Suprapubic skin (tissue), 4 donors: ENCODE measurements around the gene CTNNA1. TPM values are rescaled to one million over a fixed set of nuclear protein-coding genes. Genes with fewer than 3 reads are reported as not detected.

ENCODE experiments used
- DNase-seq, 2 donors: peaks; one replicate each; pipeline ENCODE4 v3.0.0-alpha.2; 2019; ENCODE audit warnings: low spot score in 2 of 2
- H3K27ac ChIP-seq: fragments of 200-600 bp; sonication (generic); one replicate; pipeline ENCODE4 v1.5.1; 2019
- H3K27me3 ChIP-seq: fragments of 200-600 bp; sonication (generic); one replicate; pipeline ENCODE4 v1.5.1; 2019
- H3K36me3 ChIP-seq: fragments of 200-600 bp; sonication (generic); one replicate; pipeline ENCODE4 v1.5.1; 2019
- H3K4me1 ChIP-seq: fragments of 200-600 bp; sonication (generic); one replicate; pipeline ENCODE4 v1.5.1; 2019
- H3K4me3 ChIP-seq: fragments of 200-600 bp; sonication (generic); one replicate; pipeline ENCODE4 v1.5.1; 2019; ENCODE audit warnings: mild to moderate bottlenecking
- H3K9me3 ChIP-seq: fragments of 200-600 bp; sonication (generic); one replicate; pipeline ENCODE4 v1.5.1; 2019
- EP300 ChIP-seq: sonication (generic); formaldehyde crosslinking; IDR thresholded peaks from one replicate; pipeline ENCODE4 v1.6.1; 2017; ENCODE audit warnings: antibody characterized with exemption
- POLR2A ChIP-seq, 2 donors: fragments of 450-650 bp; IDR thresholded peaks; one replicate each; pipeline ENCODE4 v1.6.1; 2017; ENCODE audit warnings: antibody characterized with exemption in 2 of 2, mild to moderate bottlenecking in 2 of 2, moderate library complexity in 2 of 2
- POLR2AphosphoS5 ChIP-seq, 3 donors: sonication (generic); formaldehyde crosslinking; IDR thresholded peaks; one replicate each; pipeline ENCODE4 v1.6.1; 2017; ENCODE audit warnings: antibody characterized with exemption in 3 of 3
- WGBS: methylation state at CpG from one replicate; pipeline ENCODE4 v1.1.5; 2018; 5-methylcytosine and 5-hydroxymethylcytosine counted together
- total RNA-seq, 4 donors: library from RNA; depleted of rRNA; stranded (reverse); fragments of >200 nt; gene quantifications; one replicate each; pipeline ENCODE4 v1.1.0, GENCODE V29; 2016
- TF ChIP-seq, protein P1 (sequence below), 2 donors: fragments of 200-600 bp in 1 of 2; fragments of 450-650 bp in 1 of 2; sonication (generic) in 1 of 2; IDR thresholded peaks; one replicate each; pipeline ENCODE4 v1.5.1; 2016 to 2019; ENCODE audit warnings: antibody characterized with exemption in 2 of 2, mild to moderate bottlenecking in 1 of 2, moderate library complexity in 1 of 2

Gene CTNNA1
- total RNA-seq, 4 donors from 2014 or later: 260 to 332 (median 279) TPM

DNA sequence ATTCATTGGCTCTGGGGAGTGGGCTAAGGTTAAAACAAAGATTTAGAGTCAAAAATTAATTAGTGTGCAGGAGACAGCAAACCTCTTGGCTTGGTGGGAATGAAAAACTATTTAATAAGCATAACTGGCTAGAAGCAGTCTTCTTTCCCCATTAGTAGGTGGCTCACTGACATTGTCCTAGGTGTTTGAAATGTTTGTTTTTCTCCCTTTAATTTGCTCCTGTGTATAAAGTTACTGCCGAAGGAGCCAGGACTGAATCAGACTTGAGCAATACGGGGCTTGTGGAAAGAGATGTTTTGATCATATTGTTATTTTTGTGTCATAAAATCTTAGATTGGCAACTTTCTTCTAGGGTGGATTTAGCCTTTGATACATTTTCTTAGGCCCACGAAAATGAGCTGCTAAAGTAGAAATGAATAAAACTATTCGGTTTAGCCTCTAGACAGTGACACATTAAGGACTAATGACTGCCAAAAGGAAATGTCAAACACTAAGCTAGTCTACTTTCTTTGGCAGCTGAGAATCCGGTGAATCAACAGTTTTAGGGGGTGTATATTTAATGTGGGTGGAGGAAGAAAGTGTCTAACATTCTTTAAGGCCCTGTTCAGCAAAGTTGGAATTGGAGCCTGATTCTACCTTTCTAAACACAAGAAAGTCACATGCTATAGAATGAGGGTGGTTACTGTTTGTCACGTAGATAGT lies 91.7 kb downstream of the CTNNA1 start:
- no peaks in the 10 kb centered on the region for H3K27me3 ChIP-seq
- peak overlapping the region; percentile 28 for H3K27ac ChIP-seq
- TF ChIP-seq, protein P1, sequence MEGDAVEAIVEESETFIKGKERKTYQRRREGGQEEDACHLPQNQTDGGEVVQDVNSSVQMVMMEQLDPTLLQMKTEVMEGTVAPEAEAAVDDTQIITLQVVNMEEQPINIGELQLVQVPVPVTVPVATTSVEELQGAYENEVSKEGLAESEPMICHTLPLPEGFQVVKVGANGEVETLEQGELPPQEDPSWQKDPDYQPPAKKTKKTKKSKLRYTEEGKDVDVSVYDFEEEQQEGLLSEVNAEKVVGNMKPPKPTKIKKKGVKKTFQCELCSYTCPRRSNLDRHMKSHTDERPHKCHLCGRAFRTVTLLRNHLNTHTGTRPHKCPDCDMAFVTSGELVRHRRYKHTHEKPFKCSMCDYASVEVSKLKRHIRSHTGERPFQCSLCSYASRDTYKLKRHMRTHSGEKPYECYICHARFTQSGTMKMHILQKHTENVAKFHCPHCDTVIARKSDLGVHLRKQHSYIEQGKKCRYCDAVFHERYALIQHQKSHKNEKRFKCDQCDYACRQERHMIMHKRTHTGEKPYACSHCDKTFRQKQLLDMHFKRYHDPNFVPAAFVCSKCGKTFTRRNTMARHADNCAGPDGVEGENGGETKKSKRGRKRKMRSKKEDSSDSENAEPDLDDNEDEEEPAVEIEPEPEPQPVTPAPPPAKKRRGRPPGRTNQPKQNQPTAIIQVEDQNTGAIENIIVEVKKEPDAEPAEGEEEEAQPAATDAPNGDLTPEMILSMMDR (IDR thresholded peaks at IDR 0.05): no peak
- no peak for TF ChIP-seq EP300
- no peak for TF ChIP-seq POLR2A (IDR thresholded peaks at IDR 0.05)
- no peak for TF ChIP-seq POLR2AphosphoS5 (IDR thresholded peaks at IDR 0.05)
- H3K9me3 ChIP-seq: no peaks in the 10 kb centered on the region
- no peak for DNase-seq
- 24% methylated on average over 6 of the region's 6 CpGs for WGBS
- H3K4me3 ChIP-seq: no peak overlapping the region
- H3K4me1 ChIP-seq: peaks cover 45% of the 10 kb centered on the region
- H3K36me3 ChIP-seq: no peaks in the 10 kb centered on the region

DNA sequence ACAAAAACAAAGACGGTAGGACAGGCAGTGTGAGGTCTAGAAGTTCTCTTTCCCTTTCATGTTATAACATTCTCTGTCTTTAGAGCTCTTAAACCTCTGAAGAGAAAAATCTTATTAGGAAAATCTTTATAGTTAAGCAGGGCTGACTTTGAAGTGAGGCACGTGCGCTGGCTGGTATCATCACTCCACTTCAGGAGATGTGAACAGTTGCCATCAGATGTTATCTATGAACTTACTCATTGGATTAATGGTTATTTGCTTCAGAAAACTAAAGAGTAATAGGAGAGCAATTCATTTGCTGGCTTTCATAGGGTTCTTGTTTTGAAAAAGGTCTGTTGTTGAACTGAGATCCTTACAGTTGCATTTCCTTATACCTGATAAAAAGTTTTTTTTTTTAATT lies 96.2 kb downstream of the CTNNA1 start:
- Histone ChIP-seq H3K36me3 (no peaks in the 10 kb centered on the region), H3K9me3 (no peaks in the 10 kb centered on the region), H3K4me3 (no peak overlapping the region), H3K27ac (no peak overlapping the region), H3K27me3 (no peaks in the 10 kb centered on the region), H3K4me1 (peaks cover 44% of the 10 kb centered on the region)
- WGBS: 15% methylated on average over 3 of the region's 3 CpGs
- TF ChIP-seq, protein P1 (IDR thresholded peaks at IDR 0.05): no peak
- TF ChIP-seq POLR2A (IDR thresholded peaks at IDR 0.05): no peak
- TF ChIP-seq EP300: no peak
- TF ChIP-seq POLR2AphosphoS5 (IDR thresholded peaks at IDR 0.05): no peak
- no peak for DNase-seq

DNA sequence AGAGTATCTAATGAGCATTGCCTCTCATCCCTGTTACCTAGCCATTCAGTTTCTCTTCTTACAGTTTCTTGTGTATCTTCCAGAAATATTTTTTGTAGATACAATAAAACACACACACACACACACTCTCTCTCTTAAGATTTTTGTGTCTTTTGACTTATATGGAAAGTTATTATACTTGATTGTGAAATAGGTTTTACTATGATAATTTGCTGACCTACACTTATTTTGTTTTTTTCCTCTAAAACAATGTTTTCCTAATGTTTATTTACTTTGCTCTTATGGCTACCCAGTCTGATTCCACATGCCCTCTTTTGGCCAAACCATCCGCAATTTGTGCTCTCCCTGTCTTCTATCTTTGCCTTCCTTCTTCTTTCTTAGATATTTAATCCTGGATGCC lies 96.7 kb downstream of the CTNNA1 start:
- H3K36me3 ChIP-seq: no peaks in the 10 kb centered on the region
- H3K27me3 ChIP-seq: no peaks in the 10 kb centered on the region
- no peak for DNase-seq
- 50% methylated on average over 1 of the region's 1 CpG for WGBS
- no peak overlapping the region for H3K4me3 ChIP-seq
- H3K27ac ChIP-seq: no peak overlapping the region
- peaks cover 39% of the 10 kb centered on the region for H3K4me1 ChIP-seq
- H3K9me3 ChIP-seq: no peaks in the 10 kb centered on the region
- TF ChIP-seq POLR2A (IDR thresholded peaks at IDR 0.05) (no peak), POLR2AphosphoS5 (IDR thresholded peaks at IDR 0.05) (no peak), EP300 (no peak)
- TF ChIP-seq, protein P1 (IDR thresholded peaks at IDR 0.05): no peak

DNA sequence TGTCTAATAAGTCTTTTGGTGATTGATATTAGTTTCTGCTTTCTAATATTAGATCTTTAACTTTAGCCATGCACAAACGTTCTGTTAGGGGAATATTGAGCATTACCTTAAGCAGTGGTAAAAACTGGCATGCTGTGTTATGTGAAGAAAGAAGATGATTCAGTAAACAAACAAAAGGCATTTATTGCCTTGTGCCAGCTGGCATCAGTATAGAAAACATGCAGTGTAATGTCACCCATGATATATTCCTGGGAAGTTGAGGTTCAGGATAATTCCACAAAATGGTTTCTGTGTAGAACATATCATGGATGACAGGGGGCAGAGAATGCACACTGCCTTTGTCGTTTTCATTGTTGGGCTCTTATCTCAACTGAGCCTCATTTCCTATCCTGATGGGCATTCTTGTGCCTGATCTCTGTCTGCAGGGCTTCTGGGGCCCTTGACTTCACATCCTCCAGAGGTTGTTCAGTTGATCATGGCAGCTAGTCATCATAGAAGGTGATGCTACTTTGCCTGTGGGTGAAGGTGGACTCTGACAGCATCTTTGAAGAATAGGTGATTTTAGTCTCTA lies 97.7 kb downstream of the CTNNA1 start:
- Histone ChIP-seq H3K27me3 (no peaks in the 10 kb centered on the region), H3K9me3 (no peaks in the 10 kb centered on the region), H3K27ac (no peak overlapping the region), H3K36me3 (no peaks in the 10 kb centered on the region), H3K4me1 (peaks cover 32% of the 10 kb centered on the region), H3K4me3 (no peak overlapping the region)
- 45% methylated on average over 2 of the region's 2 CpGs for WGBS
- no peak for TF ChIP-seq POLR2AphosphoS5 (IDR thresholded peaks at IDR 0.05)
- TF ChIP-seq, protein P1 (IDR thresholded peaks at IDR 0.05): no peak
- DNase-seq: no peak

DNA sequence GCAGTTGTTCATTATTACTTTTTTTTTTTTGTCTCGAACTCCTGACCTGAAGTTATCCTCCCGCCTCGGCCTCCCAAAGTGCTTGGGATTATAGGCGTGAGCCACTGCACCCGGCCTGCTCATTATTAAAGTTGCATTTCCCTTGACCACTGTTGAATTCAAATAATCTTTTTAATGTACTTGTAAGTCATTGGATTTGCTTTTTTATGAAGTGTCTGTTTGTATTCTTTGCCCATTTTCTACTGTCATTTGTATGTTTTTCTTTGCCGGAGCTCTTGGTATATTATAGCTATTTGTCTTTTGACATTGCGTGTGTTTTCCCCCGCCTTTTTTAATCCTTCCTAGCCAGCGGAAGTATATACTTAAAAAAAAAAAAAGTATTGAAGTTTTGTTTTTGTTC lies 99.9 kb downstream of the CTNNA1 start:
- H3K27ac ChIP-seq: no peak overlapping the region
- no peaks in the 10 kb centered on the region for H3K9me3 ChIP-seq
- no peaks in the 10 kb centered on the region for H3K27me3 ChIP-seq
- H3K36me3 ChIP-seq: no peaks in the 10 kb centered on the region
- H3K4me1 ChIP-seq: peaks cover 29% of the 10 kb centered on the region
- TF ChIP-seq POLR2AphosphoS5 (IDR thresholded peaks at IDR 0.05) (no peak), POLR2A (IDR thresholded peaks at IDR 0.05) (no peak), EP300 (no peak)
- TF ChIP-seq, protein P1 (IDR thresholded peaks at IDR 0.05): no peak
- H3K4me3 ChIP-seq: no peak overlapping the region
- 78% methylated on average over 9 of the region's 9 CpGs for whole genome bisulfite sequencing
- no peak for DNase-seq
